HG02973 (cell line): Measurements from ENCODE around the gene MSI2.

ENCODE experiments used
- ATAC-seq: cut with Tn5 transposase; IDR thresholded peaks from one replicate; pipeline ENCODE4 v1.9.1; 2021; ENCODE audit warnings: moderate library complexity; ENCODE audit not compliant: unreplicated experiment

MSI2 gene

GRCh38 chr17:57666201-57666870 is 410.0 kb downstream of the MSI2 start:
- no peak for ATAC-seq

- ATAC-seq, result no peak
Observed at GRCh38 chr17:57666946-57667345, 410.6 kb downstream of the MSI2 start.

GRCh38 chr17:57667461-57667923 is 411.2 kb downstream of the MSI2 start:
- ATAC-seq, result no peak

DNA sequence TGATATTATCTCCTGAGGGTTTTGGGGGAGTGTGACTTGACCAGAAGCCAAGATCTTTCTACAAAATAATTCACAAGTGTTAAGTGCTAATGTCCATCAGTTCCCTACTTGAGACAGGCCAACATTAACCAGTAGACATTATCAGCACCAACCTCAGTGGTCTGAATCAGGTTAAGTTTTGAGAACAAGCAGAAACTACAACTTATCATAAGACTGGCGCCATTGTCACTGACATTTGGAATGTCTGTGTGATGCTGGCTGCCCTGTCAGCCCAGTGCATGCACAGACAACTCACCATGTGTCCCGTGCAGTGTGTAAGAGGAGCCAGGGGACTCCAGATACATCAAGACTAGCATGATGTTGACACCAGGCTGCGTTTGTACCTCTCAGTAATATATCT is 412.0 kb downstream of the MSI2 start:
- ATAC-seq, result no peak

DNA sequence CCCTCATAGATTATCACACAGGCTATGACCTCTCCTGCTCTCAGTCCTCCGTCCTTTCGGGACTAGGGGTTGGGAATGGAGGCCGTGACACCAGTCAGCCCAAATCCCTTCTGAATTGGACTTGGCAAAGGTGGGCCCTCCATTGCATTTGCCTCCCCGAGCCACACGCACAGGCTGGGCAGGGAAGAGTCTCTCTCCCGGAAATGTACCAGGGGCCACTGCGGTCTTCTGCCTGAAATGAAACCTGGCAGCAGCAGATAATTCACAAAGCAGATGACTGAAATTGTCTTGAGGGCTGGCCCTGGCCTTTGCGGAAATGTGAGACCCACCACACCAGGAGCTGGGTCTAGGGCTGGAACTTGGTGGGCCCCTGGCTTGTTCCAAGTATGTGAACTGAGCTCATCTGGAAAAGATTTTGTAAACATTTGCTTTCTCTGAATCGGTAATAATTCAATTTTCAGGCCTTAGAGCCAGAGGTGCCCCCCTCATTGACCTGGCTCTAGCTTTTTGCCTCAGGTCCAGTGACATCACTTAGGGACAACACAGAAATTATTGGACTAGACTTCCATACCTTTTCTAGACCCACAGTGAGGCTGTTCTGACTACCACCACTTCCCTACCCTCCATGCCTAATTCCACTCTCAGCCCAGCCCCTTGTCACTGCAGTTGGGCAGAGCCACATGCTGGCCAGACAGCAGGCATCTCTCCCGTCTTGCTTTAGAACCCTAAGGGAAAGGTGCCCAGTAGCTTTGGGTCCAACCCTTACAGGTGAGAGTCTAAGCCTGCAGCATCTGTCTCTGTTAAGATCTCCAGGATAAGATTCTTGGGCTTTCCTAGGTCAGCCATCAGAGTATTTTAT is 413.6 kb downstream of the MSI2 start:
- ATAC-seq, result no peak

DNA sequence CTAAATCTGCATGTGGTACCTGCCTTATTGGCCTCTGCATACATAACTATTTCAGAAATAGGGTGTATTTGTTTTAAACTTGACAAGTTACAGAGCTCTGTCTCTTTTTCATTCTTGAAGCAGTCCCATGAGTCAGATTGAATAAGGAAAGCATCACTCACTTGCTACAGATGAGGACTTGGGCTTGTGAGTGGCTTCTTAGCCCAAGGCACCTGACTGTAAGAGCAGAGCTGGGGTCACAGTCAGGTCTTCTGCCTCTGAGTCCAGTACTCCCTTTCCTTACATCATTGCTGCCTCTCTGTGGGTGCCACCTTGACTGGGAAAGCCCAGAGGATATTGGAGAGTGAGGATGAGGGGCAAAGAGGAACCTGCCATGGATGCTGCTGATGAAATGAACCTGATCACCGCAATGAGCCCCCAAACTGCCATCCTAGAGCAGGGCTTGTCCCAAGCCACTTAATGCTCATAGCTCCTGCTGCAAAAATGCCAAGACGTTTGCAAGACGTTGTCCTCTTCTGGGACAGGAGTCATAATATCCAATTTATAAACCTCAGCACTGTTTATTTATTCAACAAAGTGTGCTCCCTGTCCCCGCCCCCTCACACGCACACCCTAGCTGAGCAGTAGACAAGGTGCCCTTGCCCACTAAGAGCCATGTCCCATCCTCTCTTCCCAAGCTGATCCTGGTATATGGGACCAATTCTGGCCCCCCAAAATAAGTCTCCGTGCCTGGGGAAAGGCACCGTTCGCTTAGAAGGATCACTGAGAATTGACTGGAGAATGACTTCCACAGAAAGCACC is 414.6 kb downstream of the MSI2 start:
- no peak for ATAC-seq

DNA sequence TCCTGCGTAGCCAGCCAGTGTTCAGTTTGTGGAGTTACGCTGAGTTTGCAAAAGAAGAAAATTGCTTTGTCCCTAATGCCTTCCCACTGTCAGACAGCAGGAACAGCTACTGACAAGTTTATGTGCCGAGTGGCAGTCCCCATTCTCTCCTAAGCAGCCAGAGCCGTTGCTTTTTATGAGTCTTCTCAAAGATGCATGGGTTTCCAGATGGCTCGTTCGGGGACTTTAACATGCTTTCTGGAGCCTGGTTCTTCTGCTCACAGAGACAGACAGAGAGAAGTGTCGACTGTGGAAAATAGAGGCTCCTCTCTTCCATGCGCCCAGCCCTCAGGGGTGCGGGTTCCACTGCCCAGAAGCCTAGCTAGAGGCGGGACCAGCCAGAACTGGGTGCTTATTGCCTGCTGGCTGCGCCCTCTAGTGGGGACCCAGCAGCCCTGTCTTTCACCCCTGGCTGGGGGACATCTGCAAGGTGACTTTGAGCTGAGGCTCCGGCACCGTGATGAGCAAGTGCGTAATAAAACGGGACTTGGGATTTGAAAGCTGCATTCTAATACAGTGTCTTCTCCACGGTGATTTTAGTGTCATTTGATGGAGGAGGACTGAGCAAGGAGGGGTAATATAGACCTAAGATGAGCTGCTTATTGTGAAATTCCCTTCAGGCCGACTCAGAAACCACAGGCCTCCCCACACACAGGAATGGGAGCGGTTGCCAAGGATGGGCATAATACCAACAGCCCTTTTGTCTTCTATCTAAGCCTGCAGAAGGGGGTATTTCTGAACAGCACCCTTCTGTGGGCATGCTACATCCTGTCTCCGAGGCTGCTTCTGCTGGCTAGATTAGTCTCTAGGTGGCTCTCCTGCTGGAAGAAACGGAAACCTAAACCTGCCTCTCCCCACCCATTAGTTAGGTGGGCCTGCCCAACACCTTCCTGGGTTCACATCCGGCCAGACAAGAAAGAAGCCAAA is 415.6 kb downstream of the MSI2 start:
- ATAC-seq, result no peak

DNA sequence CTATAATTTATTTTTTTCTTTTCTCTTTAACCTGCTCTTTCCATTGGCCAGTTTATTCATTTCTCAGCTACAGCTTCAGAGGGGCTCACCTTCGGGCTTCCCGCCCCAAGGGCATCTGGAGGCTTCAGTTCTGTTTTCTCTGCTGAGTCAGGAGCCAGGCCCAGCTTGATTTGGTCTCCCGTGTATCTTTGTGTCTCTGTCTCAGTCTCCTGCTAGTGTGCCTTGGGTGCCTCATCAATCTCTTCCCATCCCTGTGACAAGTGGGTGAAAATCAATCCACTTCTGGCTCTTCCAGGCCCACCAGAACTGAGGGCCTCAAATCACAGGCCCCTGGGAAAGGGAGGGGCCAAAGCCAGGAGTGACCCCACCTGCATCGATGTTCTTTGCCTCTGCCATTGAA is 416.6 kb downstream of the MSI2 start:
- ATAC-seq, result no peak

- no peak for ATAC-seq
Observed at GRCh38 chr17:57674894-57675293, 418.6 kb downstream of the MSI2 start.

- no peak for ATAC-seq
Observed at GRCh38 chr17:57675427-57676387, 419.4 kb downstream of the MSI2 start.

GRCh38 chr17:57676543-57676942 is 420.2 kb downstream of the MSI2 start:
- ATAC-seq, result no peak

DNA sequence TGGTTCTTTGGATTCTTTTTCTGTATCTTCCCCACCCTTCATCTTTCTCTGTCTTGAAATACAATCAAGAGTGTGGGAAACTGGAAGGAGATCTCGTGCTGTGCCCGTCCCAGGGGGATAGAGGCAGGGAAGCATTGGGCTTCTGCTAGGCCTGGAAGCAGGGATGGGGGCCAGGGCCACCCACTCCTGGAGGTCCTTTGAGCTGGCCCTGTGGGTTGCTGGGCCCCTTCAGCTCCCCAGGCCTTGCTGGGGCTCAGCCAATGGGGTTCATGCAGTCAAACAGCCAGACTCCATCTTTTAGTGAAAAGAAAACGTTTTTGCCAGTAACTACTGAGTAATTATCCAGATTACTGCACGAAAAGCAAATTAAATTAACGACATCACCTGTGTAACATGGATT is 421.0 kb downstream of the MSI2 start:
- ATAC-seq, result no peak

DNA sequence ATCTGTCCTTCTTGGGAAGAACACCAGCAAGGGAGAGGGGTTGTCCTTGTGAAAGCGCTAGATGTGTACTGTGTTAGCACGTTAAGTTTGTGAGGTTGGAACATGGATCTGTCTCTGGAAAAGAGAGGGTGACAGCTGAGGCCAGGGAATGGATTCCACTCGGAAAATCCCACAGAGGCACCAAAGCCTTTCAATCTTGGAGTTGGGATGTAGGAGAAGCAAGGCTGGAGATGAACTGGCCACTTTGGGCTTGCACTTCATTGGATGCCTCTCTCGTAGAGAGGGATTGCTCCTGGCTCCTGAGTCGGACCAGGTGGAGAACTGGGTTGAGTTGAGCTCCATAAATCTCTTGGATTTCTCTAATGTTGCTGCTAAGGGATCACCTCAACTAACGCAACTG is 421.5 kb downstream of the MSI2 start:
- no peak for ATAC-seq

DNA sequence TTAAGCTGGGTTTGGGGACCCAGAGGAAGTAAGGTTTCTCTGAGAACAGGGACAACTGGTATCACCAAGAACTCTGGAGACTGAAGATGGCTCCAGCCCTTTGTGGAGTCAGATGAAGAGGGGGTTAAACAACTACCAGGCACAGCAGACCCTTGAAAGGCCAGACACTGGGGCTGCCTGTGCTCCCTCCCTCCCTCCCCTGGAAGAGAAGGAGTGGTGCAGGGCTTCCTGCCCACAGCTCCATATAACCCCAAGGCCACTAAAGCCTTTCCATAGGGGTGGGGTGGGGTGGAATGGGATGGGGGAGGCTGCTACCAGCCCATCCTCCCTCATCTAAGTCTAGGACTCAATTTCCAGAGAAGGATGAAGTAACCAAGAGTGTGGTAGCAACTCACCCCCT is 422.1 kb downstream of the MSI2 start:
- no peak for ATAC-seq

DNA sequence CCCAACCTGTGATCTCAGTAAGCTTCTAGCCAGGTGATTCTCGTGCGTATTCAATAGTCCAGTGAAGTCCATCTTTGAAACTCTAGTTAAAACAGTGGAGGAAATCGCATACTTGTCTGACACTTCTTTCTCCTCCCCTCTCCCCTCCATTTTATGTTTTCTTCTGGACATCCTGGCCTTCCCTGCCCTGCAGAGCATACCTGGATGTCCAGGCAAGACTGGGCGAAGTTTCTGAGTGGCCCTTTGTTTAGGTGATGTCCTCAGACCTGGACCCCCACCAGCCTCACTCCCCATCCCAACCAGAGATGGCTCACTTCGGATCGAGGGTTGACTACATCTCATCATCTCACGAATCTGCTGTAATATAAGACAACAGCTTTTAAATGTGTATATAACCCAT is 423.0 kb downstream of the MSI2 start:
- ATAC-seq, result no peak

- no peak for ATAC-seq
Observed at GRCh38 chr17:57679906-57680695, 423.8 kb downstream of the MSI2 start.

DNA sequence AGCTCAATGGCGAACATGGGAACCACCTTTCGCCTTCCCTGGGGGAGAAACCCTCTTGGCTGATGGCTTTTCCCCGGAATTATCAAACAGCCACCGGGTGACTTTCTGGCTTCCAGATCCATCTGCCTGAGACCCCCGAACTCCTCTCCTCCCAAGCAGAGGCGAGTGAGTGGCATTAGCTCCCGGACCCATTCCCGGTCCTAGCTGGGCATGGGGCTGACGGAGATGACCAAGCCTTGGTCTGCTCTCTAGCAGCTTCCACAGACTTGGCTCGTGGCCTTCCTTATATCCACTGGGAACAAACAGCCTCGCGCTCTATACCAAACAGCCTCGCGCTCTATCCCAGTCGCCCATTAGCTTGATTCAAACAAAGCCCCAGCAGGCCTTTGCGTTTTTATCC is 426.4 kb downstream of the MSI2 start:
- ATAC-seq, result no peak

DNA sequence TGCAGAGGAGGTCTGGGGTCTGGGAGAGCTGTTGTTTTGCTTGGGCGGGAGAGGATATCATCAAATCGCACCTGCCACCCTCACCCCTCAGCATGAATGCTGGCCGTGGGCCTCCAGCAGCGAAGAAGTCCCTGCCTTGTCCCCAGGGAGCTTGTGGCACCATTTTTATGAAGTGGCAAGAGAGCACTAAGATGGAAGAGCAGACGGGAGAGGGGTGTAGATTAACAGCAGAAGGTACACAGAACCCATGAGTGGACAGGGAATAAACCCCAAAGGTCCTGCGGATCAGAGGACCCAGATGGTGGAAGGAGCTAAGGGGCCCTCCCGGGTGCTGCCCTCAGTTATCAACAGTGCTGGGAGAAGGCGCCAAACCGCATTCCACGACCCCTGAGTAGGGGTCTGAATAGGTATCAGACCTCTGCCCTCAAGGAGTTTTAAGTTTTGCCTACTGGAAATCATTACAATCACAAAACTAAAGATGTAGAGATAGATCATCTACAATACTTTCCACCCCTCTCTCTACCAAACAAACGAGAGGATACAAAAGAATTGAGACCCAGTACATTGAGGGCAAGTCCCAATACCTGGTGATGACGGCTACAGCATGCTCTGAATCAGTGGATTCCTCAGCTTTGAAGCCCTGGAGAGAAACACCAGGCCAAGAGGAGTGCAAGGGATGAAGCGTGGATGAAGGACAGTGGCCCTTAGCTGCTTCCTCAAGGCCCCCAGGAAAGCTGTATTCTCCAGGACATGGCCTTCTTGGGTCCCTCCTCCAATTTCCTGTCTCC is 428.6 kb downstream of the MSI2 start:
- ATAC-seq, result no peak
